ENCODE measurements around the gene MYH6. TPM values are rescaled to one million over a fixed set of nuclear protein-coding genes. Genes with fewer than 3 reads are reported as not detected.
"Not testable (repeated sequence)": the region's sequence is repeated elsewhere in the genome, so short reads cannot be mapped to it uniquely, and the experiment has no call there.

The MYH6 gene
- total and polyA plus RNA-seq, 7 donors = 1.5 to 4.9 (median 3.0) TPM; not detected in 4

DNA sequence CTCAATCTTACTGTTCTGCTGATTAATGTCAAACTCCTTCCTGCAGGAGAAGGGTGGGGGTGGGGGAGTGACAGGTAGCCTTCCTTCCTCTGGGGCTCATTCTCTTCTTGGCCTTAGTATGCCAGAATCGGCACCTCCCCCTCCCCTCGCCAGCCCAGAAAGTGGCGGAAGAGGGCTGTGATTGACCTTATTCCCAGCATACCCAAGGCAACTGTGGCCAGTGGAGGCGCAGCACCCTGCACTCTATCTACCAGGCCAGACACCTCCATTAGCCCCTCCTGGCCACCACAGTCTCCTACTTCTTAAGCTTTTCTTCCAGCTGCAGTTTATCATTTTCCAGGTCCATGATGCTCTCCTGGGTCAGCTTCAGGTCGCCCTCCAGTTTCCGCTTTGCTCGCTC, 15.5 kb downstream of the MYH6 start:
- no peaks in the 10 kb centered on the region for H3K4me1 ChIP-seq
- DNase-seq = no peak
- TF ChIP-seq POLR2A (IDR thresholded peaks at IDR 0.05) (no peak), EP300 (IDR thresholded peaks at IDR 0.05) (no peak)

DNA sequence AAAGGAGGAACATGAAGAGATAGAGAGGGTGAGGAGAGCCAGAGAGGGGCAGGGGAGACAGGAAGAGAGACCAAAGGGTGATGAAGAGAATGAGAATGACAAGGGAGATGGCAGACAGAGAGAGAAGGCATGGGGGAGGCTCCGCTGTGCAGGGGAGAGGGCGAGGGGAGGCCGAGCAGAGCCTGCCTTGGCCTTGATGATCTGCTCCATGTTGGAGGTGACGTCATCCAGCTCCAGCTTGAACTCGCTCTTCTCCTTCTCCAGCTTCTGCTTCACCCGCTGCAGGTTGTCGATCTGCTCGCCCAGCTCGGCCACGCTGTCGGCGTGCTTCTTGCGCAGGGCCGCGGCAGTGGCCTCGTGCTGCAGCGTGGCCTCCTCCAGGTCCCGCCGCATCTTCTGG, 18.2 kb downstream of the MYH6 start:
- H3K27ac ChIP-seq; H3K9me3 ChIP-seq; DNase-seq; H3K4me3 ChIP-seq; H3K36me3 ChIP-seq; intact Hi-C loops (cut with DNase I); H3K4me1 ChIP-seq; H3K27me3 ChIP-seq: not testable (repeated sequence)
- 86 to 94% methylated on average over 4 to 5 of the region's 19 CpGs for WGBS, 2 donors

More for the DNA sequence above, 15.5 kb downstream of the MYH6 start:
- intact Hi-C loops (cut with DNase I) = no loop called here
- Histone ChIP-seq H3K36me3 (no peaks in the 10 kb centered on the region), H3K4me3 (no peak overlapping the region), H3K27me3 (no peaks in the 10 kb centered on the region), H3K9me3 (no peaks in the 10 kb centered on the region), H3K27ac (no peak overlapping the region)
- WGBS, 2 donors = 80 to 81% methylated on average over 7 of the region's 7 CpGs

DNA sequence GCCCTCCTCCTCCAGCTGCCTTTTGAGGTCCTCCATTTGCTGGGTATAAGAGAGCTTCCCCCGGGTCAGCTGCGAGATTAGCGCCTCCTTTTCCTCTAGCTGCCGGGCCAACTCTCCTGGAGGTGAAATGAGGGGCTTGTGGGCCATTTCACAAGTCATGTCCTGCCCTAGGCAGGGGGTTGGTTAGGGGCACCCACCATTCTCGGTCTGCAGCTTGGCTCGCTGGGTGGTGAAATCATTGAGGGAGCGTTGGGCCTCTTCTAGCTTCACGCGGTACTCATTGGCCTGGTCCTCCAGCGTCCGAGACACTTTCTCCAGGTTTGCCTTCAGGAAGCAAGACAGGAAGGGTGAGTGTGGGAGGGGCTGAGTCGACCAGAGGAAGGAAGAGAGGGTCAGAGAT, 18.7 kb downstream of the MYH6 start:
- H3K27ac ChIP-seq = no peak overlapping the region
- no peaks in the 10 kb centered on the region for H3K27me3 ChIP-seq
- H3K4me1 ChIP-seq = no peaks in the 10 kb centered on the region
- no peaks in the 10 kb centered on the region for H3K9me3 ChIP-seq
- WGBS, 2 donors = 75 to 83% methylated on average over 12 of the region's 12 CpGs
- intact Hi-C loops (cut with DNase I) = no loop called here
- TF ChIP-seq EP300 (IDR thresholded peaks at IDR 0.05) (no peak), POLR2A (IDR thresholded peaks at IDR 0.05) (no peak)
- TF ChIP-seq, protein P1, sequence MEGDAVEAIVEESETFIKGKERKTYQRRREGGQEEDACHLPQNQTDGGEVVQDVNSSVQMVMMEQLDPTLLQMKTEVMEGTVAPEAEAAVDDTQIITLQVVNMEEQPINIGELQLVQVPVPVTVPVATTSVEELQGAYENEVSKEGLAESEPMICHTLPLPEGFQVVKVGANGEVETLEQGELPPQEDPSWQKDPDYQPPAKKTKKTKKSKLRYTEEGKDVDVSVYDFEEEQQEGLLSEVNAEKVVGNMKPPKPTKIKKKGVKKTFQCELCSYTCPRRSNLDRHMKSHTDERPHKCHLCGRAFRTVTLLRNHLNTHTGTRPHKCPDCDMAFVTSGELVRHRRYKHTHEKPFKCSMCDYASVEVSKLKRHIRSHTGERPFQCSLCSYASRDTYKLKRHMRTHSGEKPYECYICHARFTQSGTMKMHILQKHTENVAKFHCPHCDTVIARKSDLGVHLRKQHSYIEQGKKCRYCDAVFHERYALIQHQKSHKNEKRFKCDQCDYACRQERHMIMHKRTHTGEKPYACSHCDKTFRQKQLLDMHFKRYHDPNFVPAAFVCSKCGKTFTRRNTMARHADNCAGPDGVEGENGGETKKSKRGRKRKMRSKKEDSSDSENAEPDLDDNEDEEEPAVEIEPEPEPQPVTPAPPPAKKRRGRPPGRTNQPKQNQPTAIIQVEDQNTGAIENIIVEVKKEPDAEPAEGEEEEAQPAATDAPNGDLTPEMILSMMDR (IDR thresholded peaks at IDR 0.05) = no peak
- H3K36me3 ChIP-seq = no peaks in the 10 kb centered on the region
- H3K4me3 ChIP-seq = no peak overlapping the region
- DNase-seq = no peak

DNA sequence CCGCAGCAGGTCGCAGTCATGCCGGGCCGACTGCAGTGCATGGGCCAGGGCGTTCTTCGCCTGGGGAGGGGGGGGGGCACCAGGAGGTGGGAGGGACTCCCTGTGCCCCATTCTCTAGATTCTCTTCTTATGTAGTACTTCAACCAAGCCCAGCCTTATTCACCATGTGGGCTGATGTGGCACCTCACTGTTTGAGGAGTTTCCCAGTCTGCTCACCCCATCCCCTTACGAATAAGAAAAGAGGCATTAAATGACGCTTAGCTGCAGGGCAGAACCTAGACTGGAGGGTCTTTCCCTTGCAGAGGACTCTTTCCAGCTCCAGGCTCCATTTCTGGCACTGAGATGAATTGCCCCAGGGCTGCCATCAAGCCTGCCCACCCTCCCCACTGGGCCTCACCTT, 19.1 kb downstream of the MYH6 start:
- no peaks in the 10 kb centered on the region for H3K27me3 ChIP-seq
- no peaks in the 10 kb centered on the region for H3K36me3 ChIP-seq
- no peaks in the 10 kb centered on the region for H3K9me3 ChIP-seq
- H3K4me1 ChIP-seq = no peaks in the 10 kb centered on the region
- DNase-seq = no peak
- no peak overlapping the region for H3K27ac ChIP-seq
- TF ChIP-seq, protein P1 (IDR thresholded peaks at IDR 0.05) = no peak
- no peak for TF ChIP-seq POLR2AphosphoS5 (IDR thresholded peaks at IDR 0.05)
- no peak overlapping the region for H3K4me3 ChIP-seq
- WGBS, 2 donors = 90 to 93% methylated on average over 8 of the region's 8 CpGs
- intact Hi-C loops (cut with DNase I) = no loop called here

DNA sequence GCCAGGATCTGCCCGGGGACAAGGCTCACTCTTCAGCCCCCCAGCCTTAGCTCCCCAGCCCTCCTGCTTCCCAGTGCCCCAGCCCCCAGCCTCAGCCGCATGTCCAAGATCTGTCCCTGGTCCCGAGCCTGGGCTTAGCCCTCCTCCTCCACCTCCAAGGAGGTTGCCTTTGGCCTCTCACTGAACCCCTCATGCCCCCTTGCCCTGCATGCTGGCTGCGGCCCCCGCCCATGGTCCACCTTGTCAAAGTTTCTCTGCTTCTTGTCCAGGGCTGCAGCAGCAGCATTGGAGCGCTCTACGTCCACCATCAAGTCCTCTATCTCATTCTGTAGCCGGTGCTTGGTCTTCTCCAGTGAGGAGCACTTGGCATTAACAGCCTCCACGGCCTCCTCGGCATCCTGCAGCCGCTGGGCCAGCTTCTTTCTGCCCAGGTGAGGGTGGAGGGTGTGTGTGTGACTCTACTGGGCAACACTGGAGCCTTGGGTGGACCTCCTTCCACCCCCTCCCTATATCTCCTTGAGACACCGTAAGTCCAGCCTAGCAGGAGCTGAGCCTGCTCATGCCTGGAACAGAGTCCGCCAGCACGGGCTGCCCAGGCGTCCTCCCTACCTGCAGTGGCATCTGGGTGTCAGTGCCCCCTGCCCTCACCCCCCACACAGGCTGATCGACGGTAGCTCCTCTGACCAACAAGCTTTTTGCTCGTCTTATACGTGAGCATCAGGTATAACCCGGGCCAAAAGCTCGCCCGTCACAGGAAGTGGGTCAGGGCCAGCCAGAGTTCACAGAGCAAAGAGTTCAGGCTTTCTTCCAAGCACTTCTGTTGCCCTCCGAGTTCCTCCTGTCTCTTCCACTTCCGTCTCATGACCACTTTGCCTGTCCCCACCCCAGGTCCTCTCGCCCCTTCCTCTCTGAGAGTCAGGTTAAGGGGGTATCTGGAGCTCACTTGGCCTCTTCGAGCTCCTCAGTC, 19.9 kb downstream of the MYH6 start:
- WGBS, 2 donors = 79 to 85% methylated on average over 26 of the region's 26 CpGs
- intact Hi-C loops (cut with DNase I) = no loop called here
- no peaks in the 10 kb centered on the region for H3K9me3 ChIP-seq
- H3K4me3 ChIP-seq = no peak overlapping the region
- H3K4me1 ChIP-seq = no peaks in the 10 kb centered on the region
- H3K27me3 ChIP-seq = no peaks in the 10 kb centered on the region
- TF ChIP-seq POLR2AphosphoS5 (IDR thresholded peaks at IDR 0.05) = no peak
- TF ChIP-seq, protein P1 (IDR thresholded peaks at IDR 0.05) = no peak
- no peak for TF ChIP-seq EP300 (IDR thresholded peaks at IDR 0.05)
- no peak for TF ChIP-seq POLR2A (IDR thresholded peaks at IDR 0.05)
- no peak for DNase-seq
- no peaks in the 10 kb centered on the region for H3K36me3 ChIP-seq
- no peak overlapping the region for H3K27ac ChIP-seq

DNA sequence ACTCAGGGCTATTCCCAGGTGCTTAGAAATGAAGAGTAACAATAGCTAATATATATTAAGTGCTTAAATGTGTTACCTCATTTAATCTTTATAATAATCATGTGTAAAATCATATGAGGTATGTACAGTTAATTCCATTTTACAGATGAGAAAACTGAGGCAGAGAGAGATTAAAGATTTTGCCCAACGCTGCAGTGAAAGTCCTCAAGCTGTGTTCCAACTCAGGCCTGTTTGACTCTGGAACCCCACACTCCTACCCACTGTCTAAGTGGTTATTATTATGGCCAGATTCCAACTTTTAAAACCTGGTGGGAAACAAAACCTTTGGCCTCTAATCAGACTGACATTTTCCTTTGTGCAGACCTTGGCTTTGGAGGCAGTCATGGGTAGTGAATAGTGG, 21.1 kb downstream of the MYH6 start:
- TF ChIP-seq POLR2A (IDR thresholded peaks at IDR 0.05) = no peak
- TF ChIP-seq, protein P1 (IDR thresholded peaks at IDR 0.05) = no peak
- TF ChIP-seq POLR2AphosphoS5 (IDR thresholded peaks at IDR 0.05) = no peak
- no peak for TF ChIP-seq EP300 (IDR thresholded peaks at IDR 0.05)
- 91 to 98% methylated on average over 1 of the region's 1 CpG for WGBS, 2 donors
- no peak for DNase-seq
- Histone ChIP-seq H3K9me3 (no peaks in the 10 kb centered on the region), H3K27me3 (no peaks in the 10 kb centered on the region), H3K4me1 (no peaks in the 10 kb centered on the region), H3K4me3 (no peak overlapping the region), H3K27ac (no peak overlapping the region), H3K36me3 (no peaks in the 10 kb centered on the region)
- intact Hi-C loops (cut with DNase I) = no loop called here

DNA sequence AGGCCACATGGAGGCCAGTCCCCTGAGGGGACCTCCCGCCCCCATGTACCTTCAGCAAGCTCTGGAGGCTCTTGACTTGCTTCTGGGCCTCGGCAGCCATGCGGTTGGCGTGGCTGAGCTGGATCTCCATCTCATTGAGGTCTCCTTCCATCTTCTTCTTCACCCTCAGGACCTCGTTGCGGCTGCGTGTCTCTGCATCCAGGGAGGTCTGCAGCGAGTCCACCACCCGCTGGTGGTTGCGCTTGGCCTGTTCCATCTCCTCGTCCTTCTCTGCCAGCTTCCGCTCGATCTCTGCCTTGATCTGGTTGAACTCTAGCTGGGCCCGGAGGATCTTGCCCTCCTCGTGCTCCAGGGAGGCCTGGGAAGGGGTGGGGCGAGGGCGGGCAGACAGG, 21.8 kb downstream of the MYH6 start:
- H3K27me3 ChIP-seq; H3K36me3 ChIP-seq; DNase-seq; intact Hi-C loops (cut with DNase I); H3K4me3 ChIP-seq; H3K27ac ChIP-seq; H3K9me3 ChIP-seq; H3K4me1 ChIP-seq: not testable (repeated sequence)
- WGBS, 2 donors = 79 to 89% methylated on average over 17 of the region's 17 CpGs

Measured in sigmoid colon (tissue), 7 donors.